Upper lobe of right lung (tissue), 1 donor: ENCODE data around the gene GLIS1. TPM values are rescaled to one million over a fixed set of nuclear protein-coding genes. Genes with fewer than 3 reads are reported as not detected.
A peak's percentile ranks its signal among the peaks of the same experiment; 100 is the strongest.

ENCODE experiments used
- ATAC-seq: fragments of 200-7000 bp; cut with Tn5 transposase; one replicate; pipeline ENCODE4 v1.9.1; 2020; ENCODE audit warnings: mild to moderate bottlenecking, moderate library complexity
- DNase-seq: peaks from one replicate; pipeline ENCODE4 v3.0.0-alpha.2; 2020
- H3K27ac ChIP-seq: fragments of 200-600 bp; one replicate; pipeline ENCODE4 v1.8.0; 2022
- H3K27me3 ChIP-seq: fragments of 200-600 bp; one replicate; pipeline ENCODE4 v1.8.0; 2022; ENCODE audit warnings: mild to moderate bottlenecking
- H3K36me3 ChIP-seq: fragments of 200-600 bp; one replicate; pipeline ENCODE4 v1.8.0; 2022
- H3K4me1 ChIP-seq: fragments of 200-600 bp; one replicate; pipeline ENCODE4 v1.8.0; 2022
- H3K4me3 ChIP-seq: fragments of 200-600 bp; one replicate; pipeline ENCODE4 v1.8.0; 2022; ENCODE audit warnings: mild to moderate bottlenecking
- H3K9me3 ChIP-seq: fragments of 200-600 bp; one replicate; pipeline ENCODE4 v1.8.0; 2022
- CTCF ChIP-seq: fragments of 200-600 bp; IDR thresholded peaks from one replicate; pipeline ENCODE4 v1.8.0; 2022; ENCODE audit warnings: antibody characterized with exemption
- intact Hi-C: fragments of 100-400 bp; cut with DNase I; formaldehyde crosslinking; loops from one replicate; pipeline ENCODE4 v1.11.0; 2022
- total RNA-seq: library from RNA; stranded (reverse); fragmentation: NEBNext Ultra II Directional; extraction: Animal tissue kit (Norgen Biotek cat#: 25700); gene quantifications from one replicate; pipeline ENCODE4 v1.2.1, GENCODE V29; 2021
- donor health status: DM: no; HTN: yes; CAD: no; lungs with severe emphysema.

The GLIS1 gene
- total RNA-seq, 1 donor from 2014 or later = 0.14 TPM

DNA sequence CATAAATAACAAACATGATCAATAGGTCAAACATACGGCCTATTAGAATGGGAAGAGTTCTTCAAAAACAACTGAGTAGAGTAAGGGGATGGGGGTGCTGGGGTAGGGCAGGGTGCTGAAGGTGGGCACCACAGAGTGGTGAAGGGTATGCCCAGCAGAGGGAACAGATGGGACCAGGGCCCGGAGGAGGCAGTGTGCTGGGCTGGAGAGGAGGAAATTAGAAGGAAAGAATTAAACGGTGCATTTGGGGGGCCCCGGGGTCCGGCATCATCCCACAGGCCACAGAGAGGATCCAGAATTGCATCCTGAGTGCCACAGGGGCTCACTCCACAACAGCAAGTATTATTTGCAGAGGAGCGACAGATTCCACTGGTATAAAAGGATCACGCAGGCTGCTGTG is 94.5 kb downstream of the GLIS1 start:
- no peak overlapping the region for H3K4me3 ChIP-seq
- H3K27ac ChIP-seq = no peak overlapping the region
- TF ChIP-seq CTCF = no peak
- no peaks in the 10 kb centered on the region for H3K9me3 ChIP-seq
- ATAC-seq (no peak), DNase-seq (peak; percentile 40)
- no peaks in the 10 kb centered on the region for H3K36me3 ChIP-seq
- no peaks in the 10 kb centered on the region for H3K4me1 ChIP-seq
- H3K27me3 ChIP-seq = no peaks in the 10 kb centered on the region
- intact Hi-C loops = no loop called here

GRCh38 chr1:53643881-53644390 is 95.0 kb downstream of the GLIS1 start:
- intact Hi-C loops = no loop called here
- Histone ChIP-seq H3K27ac (no peak overlapping the region), H3K4me1 (no peaks in the 10 kb centered on the region), H3K4me3 (no peak overlapping the region), H3K27me3 (no peaks in the 10 kb centered on the region), H3K9me3 (no peaks in the 10 kb centered on the region), H3K36me3 (no peaks in the 10 kb centered on the region)
- DNase-seq = peak; percentile 50
- no peak for TF ChIP-seq CTCF
- ATAC-seq = no peak

DNA sequence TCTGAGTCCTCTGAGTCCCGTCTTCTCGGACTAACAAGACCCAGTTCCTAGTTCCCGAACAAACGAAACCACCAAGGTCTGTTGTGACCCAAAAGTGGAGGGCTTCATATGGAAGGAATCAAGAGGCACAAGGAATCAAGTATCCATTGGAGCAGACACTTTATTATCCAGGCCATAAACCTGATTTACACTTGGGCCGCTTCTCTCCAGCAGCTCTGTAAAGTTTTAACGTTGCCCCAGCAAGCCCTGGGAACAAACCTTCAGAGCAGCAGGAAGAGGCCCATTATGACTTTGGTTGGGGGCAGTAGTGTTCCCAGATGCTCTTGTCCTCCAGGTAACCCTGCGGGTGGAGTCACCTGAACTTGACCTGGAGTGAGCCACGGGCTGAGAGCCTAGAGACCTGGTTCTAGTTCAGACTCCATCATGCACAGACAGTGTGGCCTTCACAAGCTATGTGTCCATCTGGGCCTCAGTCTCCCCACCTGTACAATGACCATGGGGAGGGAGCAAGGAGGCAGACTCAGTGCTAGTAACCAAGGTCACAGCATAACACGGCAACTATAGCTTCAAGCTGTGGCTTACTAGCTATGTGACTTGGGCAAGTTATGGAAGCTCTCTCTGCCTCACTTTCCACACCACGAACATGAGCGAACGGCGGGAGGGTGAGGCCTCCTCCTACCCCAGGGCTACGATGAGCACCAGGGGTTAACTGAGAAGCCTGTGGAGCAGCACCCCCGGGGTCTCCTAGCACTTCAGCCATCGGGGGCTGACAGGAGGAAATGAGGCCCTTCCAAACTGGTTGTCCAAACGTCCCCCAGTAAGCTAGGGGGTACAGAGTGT is 95.7 kb downstream of the GLIS1 start:
- Histone ChIP-seq H3K27me3 (no peaks in the 10 kb centered on the region), H3K4me3 (no peak overlapping the region), H3K9me3 (no peaks in the 10 kb centered on the region), H3K4me1 (no peaks in the 10 kb centered on the region), H3K36me3 (no peaks in the 10 kb centered on the region), H3K27ac (no peak overlapping the region)
- intact Hi-C loops = no loop called here
- ATAC-seq = no peak
- peak; percentile 12 for DNase-seq
- TF ChIP-seq CTCF = no peak

- H3K36me3 ChIP-seq = no peaks in the 10 kb centered on the region
- no peaks in the 10 kb centered on the region for H3K27me3 ChIP-seq
- peak; percentile 26 for DNase-seq
- TF ChIP-seq CTCF = no peak
- ATAC-seq = no peak
- intact Hi-C loops = no loop called here
- no peaks in the 10 kb centered on the region for H3K9me3 ChIP-seq
- H3K4me3 ChIP-seq = no peak overlapping the region
- no peak overlapping the region for H3K27ac ChIP-seq
- no peaks in the 10 kb centered on the region for H3K4me1 ChIP-seq
These were observed 96.4 kb downstream of the GLIS1 start for GRCh38 chr1:53642607-53643006.

DNA sequence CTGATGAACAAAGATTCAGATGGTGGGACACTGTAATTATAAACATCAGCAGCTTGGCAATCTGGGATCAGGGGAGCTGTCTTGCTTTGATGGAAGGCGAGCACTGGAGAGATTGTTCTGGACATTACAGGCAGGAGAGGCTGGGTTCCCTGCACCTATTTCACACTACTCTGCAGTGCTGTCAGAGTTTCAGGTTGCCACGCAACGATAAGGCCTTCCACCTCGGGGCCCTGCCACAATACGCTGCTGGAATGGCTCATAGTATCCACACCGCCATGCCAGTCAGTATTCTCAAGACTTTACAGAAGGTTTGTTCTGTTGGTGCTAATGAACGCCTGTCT is 96.8 kb downstream of the GLIS1 start:
- DNase-seq (no peak), ATAC-seq (no peak)
- intact Hi-C loops = no loop called here
- no peaks in the 10 kb centered on the region for H3K27me3 ChIP-seq
- no peak overlapping the region for H3K4me3 ChIP-seq
- H3K4me1 ChIP-seq = no peaks in the 10 kb centered on the region
- TF ChIP-seq CTCF = no peak
- H3K27ac ChIP-seq = no peak overlapping the region
- H3K36me3 ChIP-seq = no peaks in the 10 kb centered on the region
- H3K9me3 ChIP-seq = no peaks in the 10 kb centered on the region
